ENCODE results near the gene CNTNAP5. TPM values are rescaled to one million over a fixed set of nuclear protein-coding genes. Genes with fewer than 3 reads are reported as not detected.

The CNTNAP5 gene
- total and polyA plus RNA-seq, 4 donors, result not detected

GRCh38 chr2:124915567-124915966 is 890.5 kb downstream of the CNTNAP5 start:
- TF ChIP-seq RAD21 (IDR thresholded peaks at IDR 0.05) (peak; percentile 53 to 64), CTCF (IDR thresholded peaks at IDR 0.05; ENCODE audit: low read depth, low read length, missing input control) (peak; percentile 6), YY1 (IDR thresholded peaks at IDR 0.05) (no peak)
- no peak for DNase-seq (ENCODE audit: low spot score)
- Histone ChIP-seq H3K4me1 (ENCODE audit: control insufficient read depth in 4 of 4, insufficient read depth in 4 of 4, low read length in 3 of 4) (no peaks in the 10 kb centered on the region), H3K4me3 (ENCODE audit: low read depth in 1 of 3, low read length in 3 of 3) (no peak overlapping the region), H3K9ac (ENCODE audit: low read depth in 1 of 2, low read length in 2 of 2) (no peak overlapping the region), H3K9me3 (ENCODE audit: control insufficient read depth in 4 of 4, low read length in 3 of 4) (no peaks in the 10 kb centered on the region), H3K36me3 (ENCODE audit: control insufficient read depth in 4 of 4, insufficient read depth in 3 of 4, low read depth in 1 of 4, low read length in 3 of 4) (no peaks in the 10 kb centered on the region), H3K27ac (ENCODE audit: low read depth in 1 of 2, low read length in 2 of 2) (no peak overlapping the region), H3K27me3 (ENCODE audit: control insufficient read depth in 4 of 4, insufficient read depth in 4 of 4, low read length in 3 of 4) (no peaks in the 10 kb centered on the region)
- WGBS, result 84% methylated on average over 1 of the region's 1 CpG

- H3K9ac ChIP-seq (ENCODE audit: low read depth in 1 of 2, low read length in 2 of 2), result no peak overlapping the region
- H3K36me3 ChIP-seq (ENCODE audit: control insufficient read depth in 4 of 4, insufficient read depth in 3 of 4, low read depth in 1 of 4, low read length in 3 of 4), result no peaks in the 10 kb centered on the region
- H3K4me1 ChIP-seq (ENCODE audit: control insufficient read depth in 4 of 4, insufficient read depth in 4 of 4, low read length in 3 of 4), result no peaks in the 10 kb centered on the region
- H3K4me3 ChIP-seq (ENCODE audit: low read depth in 1 of 3, low read length in 3 of 3), result no peak overlapping the region
- H3K27me3 ChIP-seq (ENCODE audit: control insufficient read depth in 4 of 4, insufficient read depth in 4 of 4, low read length in 3 of 4), result no peaks in the 10 kb centered on the region
- 80% methylated on average over 2 of the region's 2 CpGs for WGBS
- no peak overlapping the region for H3K27ac ChIP-seq (ENCODE audit: low read depth in 1 of 2, low read length in 2 of 2)
- DNase-seq (ENCODE audit: low spot score), result no peak
- TF ChIP-seq EGR1 (IDR thresholded peaks at IDR 0.05; ENCODE audit: low read depth in 2 of 2) (no peak), HNF4A (conservative IDR thresholded peaks at IDR 0.05) (no peak), SP1 (IDR thresholded peaks at IDR 0.05) (no peak), FOXA2 (IDR thresholded peaks at IDR 0.05) (no peak), RAD21 (IDR thresholded peaks at IDR 0.05) (no peak), TAF1 (conservative IDR thresholded peaks at IDR 0.05) (no peak)
- H3K9me3 ChIP-seq (ENCODE audit: control insufficient read depth in 4 of 4, low read length in 3 of 4), result no peaks in the 10 kb centered on the region
Observed at GRCh38 chr2:124919296-124919695, 894.2 kb downstream of the CNTNAP5 start.

- H3K27ac ChIP-seq (ENCODE audit: low read depth in 1 of 2, low read length in 2 of 2), result no peak overlapping the region
- H3K9me3 ChIP-seq (ENCODE audit: control insufficient read depth in 4 of 4, low read length in 3 of 4), result no peaks in the 10 kb centered on the region
- H3K4me1 ChIP-seq (ENCODE audit: control insufficient read depth in 4 of 4, insufficient read depth in 4 of 4, low read length in 3 of 4), result no peaks in the 10 kb centered on the region
- no peaks in the 10 kb centered on the region for H3K36me3 ChIP-seq (ENCODE audit: control insufficient read depth in 4 of 4, insufficient read depth in 3 of 4, low read depth in 1 of 4, low read length in 3 of 4)
- TF ChIP-seq NR2F2 (IDR thresholded peaks at IDR 0.05) (no peak), REST (IDR thresholded peaks at IDR 0.05) (no peak), YY1 (IDR thresholded peaks at IDR 0.05) (no peak), JUND (IDR thresholded peaks at IDR 0.05) (no peak), ZBTB33 (IDR thresholded peaks at IDR 0.05) (no peak), FOXA1 (IDR thresholded peaks at IDR 0.05) (no peak), CTCF (IDR thresholded peaks at IDR 0.05; ENCODE audit: low read depth, low read length, missing input control) (no peak), HNF4G (IDR thresholded peaks at IDR 0.05) (no peak), SP1 (IDR thresholded peaks at IDR 0.05) (no peak), ATF3 (IDR thresholded peaks at IDR 0.05) (no peak), TAF1 (conservative IDR thresholded peaks at IDR 0.05) (no peak), RAD21 (IDR thresholded peaks at IDR 0.05) (no peak), FOXA2 (IDR thresholded peaks at IDR 0.05) (no peak), EGR1 (IDR thresholded peaks at IDR 0.05; ENCODE audit: low read depth in 2 of 2) (no peak)
- no peak for DNase-seq (ENCODE audit: low spot score)
- WGBS, result 91% methylated on average over 1 of the region's 1 CpG
- no peaks in the 10 kb centered on the region for H3K27me3 ChIP-seq (ENCODE audit: control insufficient read depth in 4 of 4, insufficient read depth in 4 of 4, low read length in 3 of 4)
- no peak overlapping the region for H3K9ac ChIP-seq (ENCODE audit: low read depth in 1 of 2, low read length in 2 of 2)
- no peak overlapping the region for H3K4me3 ChIP-seq (ENCODE audit: low read depth in 1 of 3, low read length in 3 of 3)
Observed at GRCh38 chr2:124920448-124920847, 895.4 kb downstream of the CNTNAP5 start.
